ENCODE measurements around the gene SLC4A8.

Gene SLC4A8

GRCh38 chr12:51527966-51528365, 103.3 kb downstream of the SLC4A8 start:
- no peak for DNase-seq (ENCODE audit: low read depth in 2 of 2)

- no peak for DNase-seq (ENCODE audit: low read depth in 2 of 2)
These were observed 104.4 kb downstream of the SLC4A8 start for GRCh38 chr12:51528852-51529650.

DNA sequence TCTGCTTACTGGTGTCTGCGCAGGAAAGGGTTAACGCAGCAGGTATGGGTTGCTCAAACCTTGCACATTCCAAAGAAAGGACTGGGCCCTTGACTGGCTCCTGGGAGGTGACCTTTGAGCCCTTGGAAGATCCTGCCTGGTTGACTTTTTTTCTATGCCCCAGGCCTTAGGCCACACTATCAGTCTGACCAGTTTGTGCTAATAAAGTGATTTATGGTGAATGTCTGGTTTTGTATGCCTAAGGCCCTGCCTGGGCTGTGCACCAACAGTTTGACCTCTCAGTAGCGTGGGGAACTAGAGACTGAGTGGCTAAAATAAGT, 105.0 kb downstream of the SLC4A8 start:
- no peak for DNase-seq (ENCODE audit: low read depth in 2 of 2)

DNA sequence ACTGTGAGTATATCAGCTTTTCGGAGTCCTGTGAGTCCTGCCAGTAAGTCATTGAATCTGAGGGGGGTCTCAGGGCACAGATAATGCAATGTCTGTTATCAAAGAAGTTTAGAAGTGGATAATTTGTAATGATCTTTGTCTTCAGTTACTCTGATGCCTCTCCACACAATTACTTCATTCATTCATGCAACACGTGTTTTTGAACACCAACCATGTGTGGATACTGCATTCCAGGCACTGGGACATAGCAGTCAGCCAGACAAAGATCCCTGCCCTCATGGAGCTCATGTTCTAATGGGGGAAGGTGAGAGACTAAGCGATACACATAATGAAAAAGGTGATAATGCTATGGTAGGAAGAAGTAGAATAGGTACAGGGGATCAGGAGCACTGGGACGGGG, 105.6 kb downstream of the SLC4A8 start:
- DNase-seq (ENCODE audit: low read depth in 2 of 2) = no peak

DNA sequence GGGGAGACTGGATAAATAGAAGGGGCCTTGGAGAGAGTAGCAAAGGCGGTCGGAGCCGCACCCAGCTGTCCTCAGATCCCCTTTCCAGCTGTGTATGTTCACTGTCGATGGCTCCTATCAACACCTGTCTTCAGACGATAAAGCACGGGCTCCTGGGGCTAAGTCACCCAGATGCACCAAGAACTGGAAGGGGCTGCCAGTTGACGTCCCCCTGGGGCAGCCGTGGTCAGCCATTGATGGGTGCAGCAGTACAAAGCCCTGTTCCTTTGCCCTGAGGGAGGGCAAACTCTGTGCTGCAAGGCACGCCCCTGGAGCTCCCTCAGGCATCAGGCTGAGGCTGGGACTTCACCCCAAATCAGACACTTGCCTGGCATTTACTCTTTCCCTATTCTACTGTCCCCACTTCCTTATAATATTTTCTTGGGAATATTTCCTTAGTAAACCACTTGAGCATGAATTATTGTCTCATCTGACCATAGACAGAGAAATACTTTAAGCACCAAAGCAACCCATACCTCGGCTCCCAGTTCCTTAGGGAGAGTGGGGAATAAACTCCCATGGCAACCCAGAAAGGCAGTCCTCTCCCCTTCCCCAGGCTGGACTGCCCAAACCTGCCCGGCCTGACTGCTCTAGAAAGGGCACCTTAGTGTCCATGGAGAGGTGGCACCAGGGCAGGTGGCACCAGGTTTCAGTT, 106.8 kb downstream of the SLC4A8 start:
- no peak for DNase-seq (ENCODE audit: low read depth in 2 of 2)

DNA sequence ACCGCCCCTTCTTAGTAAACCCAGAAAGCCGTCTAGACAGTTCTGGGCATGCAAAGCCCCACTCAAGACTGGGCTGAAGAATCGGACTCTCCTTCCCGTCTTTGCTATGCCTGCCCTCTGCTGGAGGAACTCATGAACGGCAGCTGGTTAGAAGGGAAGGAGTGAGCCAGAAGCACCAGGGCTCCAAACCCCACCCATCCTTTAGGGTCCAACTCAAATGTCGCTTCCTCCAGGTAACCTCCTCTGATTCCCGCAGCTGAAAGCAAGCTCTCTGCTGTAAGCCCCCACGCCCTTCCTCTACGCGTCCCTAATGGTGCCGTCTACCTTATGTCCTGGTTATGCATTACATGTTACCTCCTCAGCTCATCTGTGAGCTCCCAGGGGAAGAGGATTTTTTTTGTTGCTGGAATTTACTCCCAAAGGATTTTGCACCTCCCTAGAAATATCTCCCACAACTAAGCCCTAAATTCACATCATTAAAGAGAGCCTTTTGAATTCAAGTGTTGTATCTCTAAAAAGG, 107.4 kb downstream of the SLC4A8 start:
- peak; percentile 40 to 42 for DNase-seq (ENCODE audit: low read depth in 2 of 2)

DNA sequence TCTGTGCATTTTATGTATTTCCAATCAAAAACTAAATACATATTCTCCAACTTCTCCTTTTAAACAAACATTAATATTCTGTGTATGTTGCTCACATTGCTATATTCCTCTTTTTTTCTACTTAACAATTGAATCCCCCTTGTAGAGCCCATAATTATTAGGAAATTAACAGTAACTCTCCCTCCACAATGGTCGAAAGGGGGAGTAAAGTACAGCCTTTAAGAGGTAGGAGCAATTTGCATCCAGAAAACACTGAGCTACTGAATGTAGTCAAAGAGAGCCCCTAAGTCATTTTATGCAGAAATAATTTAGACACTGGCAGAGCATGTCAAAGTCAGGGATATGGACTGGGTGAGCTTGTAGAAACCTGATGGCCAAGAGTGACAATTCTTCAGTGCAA, 109.2 kb downstream of the SLC4A8 start:
- no peak for DNase-seq (ENCODE audit: low read depth in 2 of 2)

DNA sequence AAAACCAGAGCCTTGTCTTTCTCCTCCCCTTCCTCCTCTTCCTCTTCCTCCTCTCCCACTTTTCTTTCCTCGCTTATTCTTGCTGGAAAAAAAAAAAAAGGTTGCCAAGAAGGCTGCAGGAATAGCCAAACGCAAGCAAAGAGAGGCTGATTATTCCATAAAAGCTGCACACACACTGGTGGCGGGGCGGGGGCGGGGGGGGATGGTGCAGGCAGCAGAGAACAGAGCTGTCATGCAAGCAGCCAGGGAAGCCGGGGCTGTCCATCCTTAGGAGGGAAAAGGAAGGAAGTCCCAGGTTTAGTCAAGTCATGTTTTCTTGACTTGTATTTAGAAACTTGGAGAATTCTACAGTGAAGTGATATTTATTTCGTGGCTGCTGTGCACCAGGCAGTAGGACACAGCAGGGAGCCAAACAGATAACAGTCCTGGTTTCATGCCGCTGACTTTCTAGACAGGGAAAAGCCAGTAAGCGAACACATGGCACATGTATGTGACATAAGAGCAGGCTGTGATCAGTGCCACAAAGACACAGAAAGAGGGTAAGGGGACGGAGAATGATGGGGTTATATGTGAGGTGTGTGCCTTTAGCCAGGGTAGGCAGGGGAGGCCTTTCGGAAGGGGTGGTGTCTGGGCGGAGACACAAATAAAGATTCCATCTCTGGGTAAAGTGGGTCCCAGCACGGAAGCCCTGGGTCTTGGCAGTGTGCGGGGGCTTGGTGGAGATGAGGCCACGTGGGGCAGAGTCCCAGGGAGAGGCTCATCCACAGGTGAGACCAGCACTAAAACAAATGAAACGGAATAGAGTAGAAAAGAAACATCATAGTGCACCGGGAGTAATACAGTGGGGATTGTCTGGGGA, 109.8 kb downstream of the SLC4A8 start:
- DNase-seq (ENCODE audit: low read depth in 2 of 2) = no peak

GRCh38 chr12:51536159-51536558, 111.5 kb downstream of the SLC4A8 start:
- DNase-seq (ENCODE audit: low read depth in 2 of 2) = no peak

DNA sequence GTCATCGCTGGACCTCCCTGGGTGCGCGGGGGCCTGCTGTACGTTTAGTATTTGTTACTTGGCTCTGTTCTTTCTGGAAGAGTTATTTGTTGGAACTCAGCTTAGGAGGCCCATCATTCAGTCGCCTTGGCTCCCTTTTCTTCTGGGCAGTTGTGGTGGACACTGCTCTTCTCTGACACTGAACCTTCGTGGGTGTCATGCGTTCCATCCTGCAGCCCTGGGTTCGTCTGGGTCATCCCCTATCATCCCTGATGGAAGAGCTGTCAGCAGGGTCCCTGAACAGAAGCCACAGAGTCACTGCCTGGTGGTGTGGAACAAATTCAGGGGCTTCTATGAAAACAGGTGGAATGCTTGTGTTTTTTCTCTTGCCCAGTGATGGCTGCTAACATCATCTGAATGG, 113.5 kb downstream of the SLC4A8 start:
- no peak for DNase-seq (ENCODE audit: low read depth in 2 of 2)

DNA sequence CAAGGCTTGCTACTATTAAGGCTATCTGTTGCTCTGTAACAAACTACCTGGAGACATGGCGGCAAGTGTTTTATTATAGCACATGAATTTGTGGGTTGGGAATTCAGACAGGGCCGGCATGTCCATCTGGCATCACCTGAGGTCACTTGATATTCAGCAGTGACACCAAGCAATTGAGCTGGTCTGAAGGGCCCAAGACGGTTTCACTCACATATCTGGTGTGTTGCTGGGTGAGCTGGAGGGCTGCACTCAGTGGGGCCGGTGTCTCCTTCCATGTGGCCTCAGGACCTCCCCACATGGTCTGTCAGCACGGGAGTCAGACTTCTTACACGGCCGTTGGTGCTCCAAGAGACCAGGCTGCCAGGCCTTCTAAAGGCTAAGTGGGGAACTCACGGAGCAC, 114.0 kb downstream of the SLC4A8 start:
- DNase-seq (ENCODE audit: low read depth in 2 of 2) = no peak

DNA sequence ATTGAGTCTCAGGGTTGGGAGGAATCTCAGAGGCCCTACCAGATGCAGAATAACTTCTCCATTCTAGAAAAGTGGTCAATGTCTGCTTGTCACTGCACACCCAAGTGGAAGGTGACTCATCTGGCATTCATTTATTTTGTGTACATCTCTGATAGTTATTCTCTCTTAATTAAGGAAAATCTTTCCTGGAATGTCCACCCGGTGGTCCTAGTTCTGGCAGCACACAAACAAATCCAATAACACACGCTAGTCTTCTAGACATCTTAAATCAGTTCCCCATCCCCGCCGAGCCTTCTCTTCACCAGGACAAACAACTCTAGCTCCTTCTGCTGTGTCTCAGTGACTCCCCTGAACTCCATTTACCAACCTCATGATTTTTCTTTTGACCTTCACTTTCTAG, 116.4 kb downstream of the SLC4A8 start:
- DNase-seq (ENCODE audit: low read depth in 2 of 2) = no peak

- DNase-seq (ENCODE audit: low read depth in 2 of 2) = no peak
These were observed 121.5 kb downstream of the SLC4A8 start for GRCh38 chr12:51546097-51546496.

GRCh38 chr12:51547606-51548005, 123.0 kb downstream of the SLC4A8 start:
- DNase-seq (ENCODE audit: low read depth in 2 of 2) = no peak

- no peak for DNase-seq (ENCODE audit: low read depth in 2 of 2)
These were observed 123.6 kb downstream of the SLC4A8 start for GRCh38 chr12:51548241-51548640.

DNA sequence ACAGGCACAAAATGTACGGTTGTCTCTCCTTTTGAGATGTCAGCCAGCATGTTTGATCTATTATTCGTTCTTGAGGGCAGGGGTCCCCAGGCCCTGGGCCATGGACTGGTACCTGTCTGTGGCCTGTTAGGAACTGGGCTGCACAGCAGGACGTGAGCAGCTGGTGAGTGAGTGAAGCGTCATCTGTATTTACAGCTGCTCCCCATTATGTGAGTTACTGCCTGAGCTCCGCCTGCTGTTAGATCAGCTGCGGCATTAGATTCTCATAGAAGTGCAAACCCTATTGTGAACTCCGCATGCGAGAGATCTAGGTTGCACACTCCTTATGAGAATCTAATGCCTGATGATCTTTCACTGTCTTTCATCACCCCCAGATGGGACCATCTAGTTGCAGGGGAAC, 125.0 kb downstream of the SLC4A8 start:
- no peak for DNase-seq (ENCODE audit: low read depth in 2 of 2)
